Memory B cell (primary cell): Measurements from ENCODE around the gene RAPGEF4.

ENCODE experiments used
- ATAC-seq: fragments of 150-1000 bp; cut with Tn5 transposase; 2 replicates; pipeline ENCODE4 v1.10.0; 2021; ENCODE audit warnings: low read depth, mild to moderate bottlenecking, moderate library complexity
- DNase-seq, 2 donors: peaks; one replicate each; pipeline ENCODE4 v3.0.0; 2022; ENCODE audit warnings: low spot score in 2 of 2
- H3K27ac Mint-ChIP-seq: one replicate; pipeline ENCODE4 v1.8.0; 2022; ENCODE audit warnings: mild to moderate bottlenecking, moderate library complexity, mixed read lengths
- H3K27me3 Mint-ChIP-seq: one replicate; pipeline ENCODE4 v1.8.0; 2022; ENCODE audit warnings: mixed read lengths
- H3K36me3 Mint-ChIP-seq: one replicate; pipeline ENCODE4 v1.8.0; 2022; ENCODE audit warnings: mild to moderate bottlenecking, mixed read lengths
- H3K4me1 Mint-ChIP-seq: one replicate; pipeline ENCODE4 v1.8.0; 2022; ENCODE audit warnings: mixed read lengths
- H3K4me3 Mint-ChIP-seq: one replicate; pipeline ENCODE4 v1.8.0; 2022; ENCODE audit warnings: mild to moderate bottlenecking, moderate library complexity, mixed read lengths
- H3K9me3 Mint-ChIP-seq: one replicate; pipeline ENCODE4 v1.8.0; 2022; ENCODE audit warnings: mixed read lengths

RAPGEF4 gene

GRCh38 chr2:172735582-172736423 lies at the start of gene RAPGEF4:
Gene RAPGEF4, plus strand, starts transcription at chr2:172735845. Its CDS starts 139 bp downstream, at chr2:172735984.
- Mint-ChIP-seq H3K27ac (no peak within 1 kb of the TSS), H3K36me3 (no peaks in the 10 kb centered on the region), H3K4me1 (peaks cover 3% of the 10 kb centered on the region), H3K4me3 (peak within 1 kb of the TSS; percentile 43), H3K9me3 (no peaks in the 10 kb centered on the region), H3K27me3 (peaks cover 24% of the 10 kb centered on the region)
- DNase-seq, result no peak
- no peak for ATAC-seq

GRCh38 chr2:172693037-172693436 lies 42.6 kb upstream of the RAPGEF4 start:
- H3K9me3 Mint-ChIP-seq, result peaks cover 1% of the 10 kb centered on the region
- H3K4me3 Mint-ChIP-seq, result no peak overlapping the region
- H3K36me3 Mint-ChIP-seq, result peaks cover 2% of the 10 kb centered on the region
- ATAC-seq, result no peak
- DNase-seq, result no peak
- no peaks in the 10 kb centered on the region for H3K4me1 Mint-ChIP-seq
- H3K27ac Mint-ChIP-seq, result no peak overlapping the region
- H3K27me3 Mint-ChIP-seq, result peaks cover 5% of the 10 kb centered on the region

GRCh38 chr2:172693529-172694455 lies 41.9 kb upstream of the RAPGEF4 start:
- Mint-ChIP-seq H3K9me3 (peaks cover 1% of the 10 kb centered on the region), H3K36me3 (no peaks in the 10 kb centered on the region), H3K4me1 (no peaks in the 10 kb centered on the region), H3K27me3 (peaks cover 5% of the 10 kb centered on the region), H3K27ac (no peak overlapping the region), H3K4me3 (no peak overlapping the region)
- no peak for ATAC-seq
- DNase-seq, result no peak

GRCh38 chr2:172697296-172697695 lies 38.3 kb upstream of the RAPGEF4 start:
- Mint-ChIP-seq H3K4me1 (no peaks in the 10 kb centered on the region), H3K27ac (no peak overlapping the region), H3K4me3 (no peak overlapping the region), H3K27me3 (peaks cover 5% of the 10 kb centered on the region), H3K9me3 (no peaks in the 10 kb centered on the region), H3K36me3 (no peaks in the 10 kb centered on the region)
- DNase-seq, result no peak
- no peak for ATAC-seq

- Mint-ChIP-seq H3K4me1 (no peaks in the 10 kb centered on the region), H3K9me3 (no peaks in the 10 kb centered on the region), H3K4me3 (no peak overlapping the region), H3K27me3 (peaks cover 4% of the 10 kb centered on the region), H3K27ac (no peak overlapping the region), H3K36me3 (no peaks in the 10 kb centered on the region)
- ATAC-seq (no peak), DNase-seq (no peak)
Measured at GRCh38 chr2:172698041-172698863, 37.4 kb upstream of the RAPGEF4 start.

GRCh38 chr2:172701250-172701649 lies 34.4 kb upstream of the RAPGEF4 start:
- DNase-seq, result no peak
- Mint-ChIP-seq H3K4me1 (no peaks in the 10 kb centered on the region), H3K4me3 (no peak overlapping the region), H3K36me3 (no peaks in the 10 kb centered on the region), H3K9me3 (no peaks in the 10 kb centered on the region), H3K27me3 (peaks cover 5% of the 10 kb centered on the region), H3K27ac (no peak overlapping the region)
- no peak for ATAC-seq

- H3K27me3 Mint-ChIP-seq, result peaks cover 5% of the 10 kb centered on the region
- ATAC-seq (no peak), DNase-seq (no peak)
- H3K36me3 Mint-ChIP-seq, result no peaks in the 10 kb centered on the region
- H3K4me3 Mint-ChIP-seq, result no peak overlapping the region
- H3K27ac Mint-ChIP-seq, result no peak overlapping the region
- no peaks in the 10 kb centered on the region for H3K4me1 Mint-ChIP-seq
- no peaks in the 10 kb centered on the region for H3K9me3 Mint-ChIP-seq
Measured at GRCh38 chr2:172702451-172702850, 33.2 kb upstream of the RAPGEF4 start.

GRCh38 chr2:172704072-172704936 lies 31.3 kb upstream of the RAPGEF4 start:
- H3K36me3 Mint-ChIP-seq, result no peaks in the 10 kb centered on the region
- H3K27ac Mint-ChIP-seq, result no peak overlapping the region
- DNase-seq, result no peak
- no peak for ATAC-seq
- peaks cover 7% of the 10 kb centered on the region for H3K27me3 Mint-ChIP-seq
- no peak overlapping the region for H3K4me3 Mint-ChIP-seq
- peaks cover under 1% of the 10 kb centered on the region for H3K4me1 Mint-ChIP-seq
- no peaks in the 10 kb centered on the region for H3K9me3 Mint-ChIP-seq

GRCh38 chr2:172705352-172705751 lies 30.3 kb upstream of the RAPGEF4 start:
- no peak overlapping the region for H3K4me3 Mint-ChIP-seq
- peaks cover 7% of the 10 kb centered on the region for H3K27me3 Mint-ChIP-seq
- H3K9me3 Mint-ChIP-seq, result no peaks in the 10 kb centered on the region
- no peak overlapping the region for H3K27ac Mint-ChIP-seq
- DNase-seq (no peak), ATAC-seq (no peak)
- peaks cover 5% of the 10 kb centered on the region for H3K4me1 Mint-ChIP-seq
- H3K36me3 Mint-ChIP-seq, result no peaks in the 10 kb centered on the region

GRCh38 chr2:172708247-172708646 lies 27.4 kb upstream of the RAPGEF4 start:
- Mint-ChIP-seq H3K4me3 (no peak overlapping the region), H3K27me3 (peaks cover 5% of the 10 kb centered on the region), H3K9me3 (no peaks in the 10 kb centered on the region), H3K27ac (no peak overlapping the region), H3K4me1 (peaks cover 5% of the 10 kb centered on the region), H3K36me3 (no peaks in the 10 kb centered on the region)
- DNase-seq, result no peak
- ATAC-seq, result no peak

- no peak for ATAC-seq
- H3K27me3 Mint-ChIP-seq, result peaks cover 2% of the 10 kb centered on the region
Measured at GRCh38 chr2:172709566-172710291, 25.9 kb upstream of the RAPGEF4 start.

GRCh38 chr2:172710584-172711047 lies 25.0 kb upstream of the RAPGEF4 start:
- ATAC-seq, result no peak
- Mint-ChIP-seq H3K27ac (no peak overlapping the region), H3K36me3 (no peaks in the 10 kb centered on the region), H3K9me3 (no peaks in the 10 kb centered on the region), H3K4me3 (no peak overlapping the region), H3K27me3 (peaks cover 2% of the 10 kb centered on the region), H3K4me1 (peaks cover 5% of the 10 kb centered on the region)
- DNase-seq, result no peak

More at GRCh38 chr2:172709566-172710291, 25.9 kb upstream of the RAPGEF4 start:
- H3K27ac Mint-ChIP-seq, result no peak overlapping the region
- no peak for DNase-seq
- H3K36me3 Mint-ChIP-seq, result no peaks in the 10 kb centered on the region
- H3K9me3 Mint-ChIP-seq, result no peaks in the 10 kb centered on the region
- peaks cover 5% of the 10 kb centered on the region for H3K4me1 Mint-ChIP-seq
- H3K4me3 Mint-ChIP-seq, result no peak overlapping the region
